Prostate gland (tissue), 2 donors: ENCODE data around the gene TKTL1.

Experiments
- CTCF ChIP-seq, 4 experiments: fragments of 200-600 bp in 2 of 4; fragments of 450-650 bp in 2 of 4; sonication (generic) in 2 of 4; IDR thresholded peaks; 1 replicate in 3 of 4; 2 replicates in 1 of 4; pipeline ENCODE4 v1.5.1; 2016 to 2019; ENCODE audit warnings: antibody characterized with exemption in 4 of 4, mild to moderate bottlenecking in 2 of 4, moderate library complexity in 2 of 4
- POLR2A ChIP-seq: fragments of 450-650 bp; IDR thresholded peaks from one replicate; pipeline ENCODE4 v1.6.1; 2016; ENCODE audit warnings: antibody characterized with exemption, mild to moderate bottlenecking

GRCh38 chrX:154366666-154367055 lies 71.1 kb downstream of the TKTL1 start:
- TF ChIP-seq CTCF (IDR thresholded peaks at IDR 0.05) (no peak), POLR2A (no peak)
